GM12892 (cell line): Measurements from ENCODE around the gene LIN54.

ENCODE experiments used
- POLR2A ChIP-seq: IDR thresholded peaks from 2 replicates; pipeline ENCODE4 v1.6.1; 2011; ENCODE audit warnings: low read depth, low read length, control low read depth
- POLR2AphosphoS5 ChIP-seq: IDR thresholded peaks from 2 replicates; pipeline ENCODE4 v1.6.1; 2011; ENCODE audit warnings: low read depth, low read length, control low read depth
- TAF1 ChIP-seq: IDR thresholded peaks from 2 replicates; pipeline ENCODE4 v1.6.1; 2011; ENCODE audit warnings: low read depth, mild to moderate bottlenecking, control low read depth, low read length, borderline replicate concordance

DNA sequence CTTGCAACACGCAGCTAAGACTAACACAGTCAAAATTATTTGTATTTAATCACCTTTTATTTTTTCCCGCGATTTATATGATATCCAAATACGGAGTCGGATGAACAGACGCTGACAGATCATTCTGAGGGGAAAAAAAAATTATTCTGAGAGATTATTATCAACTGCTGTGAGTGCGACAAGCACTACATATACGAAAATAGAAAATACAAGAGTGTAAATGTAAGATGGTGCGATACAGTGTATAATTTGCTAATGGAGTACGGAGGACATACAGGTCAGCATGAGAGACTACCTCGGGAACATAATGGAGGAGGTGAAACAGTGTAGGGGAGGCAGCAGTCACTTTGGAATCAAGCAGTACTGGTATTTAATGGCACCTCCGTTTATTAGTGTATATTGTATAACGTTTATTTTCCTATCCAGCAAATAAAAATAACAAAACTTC is 2.8 kb upstream of the LIN54 start:
- TF ChIP-seq POLR2A: no peak
- no peak for TF ChIP-seq POLR2AphosphoS5
- no peak for TF ChIP-seq TAF1
